NCI-H510A (cell line): ENCODE measurements around the gene BORCS6.
"Not testable (repeated sequence)": the region's sequence is repeated elsewhere in the genome, so short reads cannot be mapped to it uniquely, and the experiment has no call there.

ENCODE experiments used
- DNase-seq: peaks from one replicate; lab custom pipeline; 2025; lab: John Stamatoyannopoulos, UW

BORCS6 gene

DNA sequence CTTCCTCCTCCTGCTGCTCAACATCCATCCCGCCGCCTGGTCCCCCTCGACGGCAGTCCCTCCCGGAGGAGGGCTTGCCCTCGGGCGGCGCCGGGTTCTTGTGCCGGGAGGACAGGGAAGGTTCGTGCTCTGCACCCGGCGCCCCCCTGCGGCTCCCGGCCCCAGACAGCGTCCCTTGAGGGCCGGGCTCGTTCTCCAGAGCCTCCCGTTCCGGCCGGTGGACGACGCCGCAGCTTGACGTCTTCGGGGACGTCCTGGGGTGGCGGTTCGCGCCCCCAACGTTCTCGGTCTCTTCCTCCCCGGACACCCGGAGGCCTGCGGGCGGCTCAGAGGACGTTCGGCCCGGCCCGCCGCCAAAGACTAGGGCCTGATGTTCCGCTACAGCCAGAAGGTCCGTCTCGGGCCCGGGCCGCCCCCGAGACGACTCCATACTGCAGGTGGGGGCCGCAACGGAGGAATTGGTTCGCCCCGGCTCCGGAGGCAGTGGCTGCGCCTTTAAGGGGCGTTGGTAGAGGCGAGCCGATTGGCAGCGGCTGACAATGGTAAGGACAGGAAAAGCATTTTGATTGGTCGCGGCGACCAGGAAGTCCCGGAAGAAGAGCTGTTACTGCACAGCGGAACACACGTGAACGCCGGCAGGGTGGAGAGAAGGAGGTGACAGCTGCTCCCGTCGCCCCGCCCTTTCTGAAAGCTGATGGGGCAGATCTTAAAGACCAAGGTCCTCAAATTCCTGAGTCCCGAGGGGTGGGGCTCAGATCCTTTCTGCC, at the start of gene BORCS6:
Gene BORCS6 (minus strand): TSS at position 470 of the 767 bp plus-strand sequence. CDS start 40 bp downstream, at position 430.
- DNase-seq = peak; percentile 95

GRCh38 chr17:8237886-8238285, 47.9 kb upstream of the BORCS6 start:
- no peak for DNase-seq

- DNase-seq = peak; percentile 91
Measured at GRCh38 chr17:8237175-8237574, 47.2 kb upstream of the BORCS6 start.

DNA sequence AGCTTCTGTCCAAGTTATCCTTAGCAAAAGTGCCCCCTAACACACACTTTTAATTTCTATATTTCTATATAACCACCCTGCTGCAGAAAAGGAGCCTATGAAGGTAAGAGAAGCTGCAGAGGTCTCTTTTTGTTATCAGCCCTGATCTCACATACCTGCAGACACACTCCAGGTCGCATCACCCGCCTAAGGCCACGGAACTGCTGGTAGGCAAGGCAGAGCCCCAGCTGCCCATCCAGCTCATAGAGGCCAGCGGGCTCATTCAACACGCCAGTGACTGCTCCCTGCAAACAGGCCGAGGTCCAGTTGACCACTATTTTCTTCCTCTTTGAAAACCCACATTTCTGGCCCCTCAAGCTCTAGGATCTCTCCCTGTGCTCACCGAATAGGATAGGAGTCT, 45.7 kb upstream of the BORCS6 start:
- no peak for DNase-seq

DNA sequence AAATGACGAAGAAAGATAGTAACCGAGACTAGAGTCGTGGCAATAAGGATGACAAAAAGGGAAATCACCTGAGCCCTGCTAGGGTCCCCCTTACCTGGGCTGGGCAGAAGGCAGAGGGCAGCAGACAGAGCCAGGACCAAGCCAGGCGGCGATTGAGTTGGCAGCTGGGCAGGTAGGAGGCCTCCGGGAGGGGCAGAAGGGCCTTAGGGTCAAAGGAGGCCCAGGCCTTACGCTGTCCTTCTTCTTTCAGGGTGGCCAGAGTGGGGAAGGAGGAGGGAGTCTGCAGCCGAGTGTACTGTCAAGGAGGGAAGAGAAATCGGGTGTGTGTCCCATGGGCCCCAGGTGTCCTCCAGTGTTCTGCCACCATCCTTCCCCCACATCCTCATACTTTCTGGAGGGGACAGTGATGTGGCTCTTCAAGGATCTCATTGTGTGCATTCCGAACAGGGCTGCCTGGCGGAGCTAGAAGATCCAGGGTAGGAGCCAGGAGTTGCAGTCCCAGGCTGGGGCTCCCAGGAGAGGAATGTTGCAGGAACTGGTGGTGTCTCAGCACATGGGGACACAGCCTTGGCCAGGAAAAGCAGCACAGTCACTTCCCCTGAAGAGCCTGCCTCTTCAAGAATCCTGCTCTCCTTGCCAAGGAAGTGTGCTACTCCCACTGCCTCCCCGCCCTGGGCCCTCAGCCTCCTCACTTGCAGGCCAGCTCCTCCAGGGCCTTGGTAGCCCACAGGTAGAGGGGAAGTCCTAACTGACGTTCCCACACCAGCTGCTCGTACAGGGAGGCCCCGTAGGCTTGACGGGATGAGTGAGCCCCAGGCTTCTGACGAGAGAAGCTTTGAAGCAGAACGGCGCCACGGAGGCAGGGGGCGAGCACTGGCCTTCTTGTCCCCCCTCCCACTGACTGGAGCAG, 44.6 kb upstream of the BORCS6 start:
- DNase-seq = no peak

DNA sequence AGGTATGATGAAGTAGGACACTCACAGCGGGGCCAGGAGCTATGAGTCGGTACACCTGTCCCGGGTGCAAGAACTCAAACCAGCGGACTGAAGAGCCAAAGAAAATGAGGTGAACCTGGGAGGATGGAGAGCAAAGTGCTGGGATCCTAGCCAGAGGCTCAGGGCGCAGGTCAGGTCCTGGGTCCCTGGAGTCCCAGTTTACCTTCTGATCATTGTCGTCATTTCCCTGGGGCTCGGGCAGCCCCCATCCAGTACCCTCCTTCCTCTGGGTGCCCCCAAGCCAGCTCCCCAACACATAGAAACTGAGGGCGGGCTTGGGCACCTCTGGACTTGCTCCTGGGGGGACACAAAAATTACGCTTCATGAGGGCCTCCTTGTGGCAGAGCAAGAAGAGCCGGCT, 41.7 kb upstream of the BORCS6 start:
- no peak for DNase-seq

DNA sequence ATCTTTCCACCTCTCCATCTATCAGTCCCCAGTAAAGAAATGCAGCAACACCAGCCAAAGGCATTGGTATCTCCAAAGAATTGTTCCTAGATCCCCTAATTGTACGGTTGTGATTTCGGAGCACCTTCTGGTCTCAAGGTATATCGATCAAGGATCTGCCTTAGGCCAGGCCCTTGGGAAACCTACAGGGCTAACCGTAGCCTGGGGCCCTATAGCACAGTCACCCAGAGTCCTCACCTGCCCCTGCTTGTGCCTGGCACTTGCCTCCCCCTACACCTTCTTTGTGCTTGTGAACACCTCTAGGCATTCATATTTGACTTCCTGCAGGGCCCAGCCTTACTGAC, 37.2 kb upstream of the BORCS6 start:
- no peak for DNase-seq

- DNase-seq = peak; percentile 72
Measured at GRCh38 chr17:8226536-8227237, 36.7 kb upstream of the BORCS6 start.

DNA sequence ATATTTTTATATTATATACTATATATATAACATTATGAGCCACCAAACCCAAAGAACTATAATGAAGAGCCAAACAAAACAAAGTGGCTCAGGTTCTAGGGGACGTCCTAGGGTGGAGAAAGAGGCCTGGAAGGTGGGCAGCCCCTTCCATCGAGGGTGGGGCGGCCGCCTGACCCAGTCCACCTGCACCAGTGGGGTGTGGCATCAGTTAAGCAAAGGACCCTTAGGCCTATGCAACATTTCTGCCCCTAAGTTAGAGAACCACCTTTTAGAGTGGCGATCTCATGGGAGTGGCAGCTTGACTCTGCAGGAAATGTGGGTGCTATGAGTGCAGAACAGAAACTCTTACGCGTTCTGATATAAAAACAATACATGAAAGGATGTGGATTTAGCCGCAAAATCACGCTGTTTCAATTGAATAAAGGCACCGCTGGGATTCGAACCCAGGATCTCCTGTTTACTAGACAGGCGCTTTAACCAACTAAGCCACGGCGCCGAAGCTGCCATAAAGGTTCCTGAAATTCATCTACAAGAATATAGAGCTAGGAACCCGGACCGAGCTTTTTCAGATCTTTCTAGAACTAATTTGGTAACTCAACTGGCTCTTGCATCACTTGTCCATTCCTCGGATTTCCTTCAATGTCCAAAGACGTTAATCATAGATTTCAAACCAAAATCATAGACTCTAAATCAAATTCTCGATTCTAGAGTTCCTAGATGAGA, 36.0 kb upstream of the BORCS6 start:
- peak; percentile 46 for DNase-seq

GRCh38 chr17:8224891-8225812, 35.2 kb upstream of the BORCS6 start:
- no peak for DNase-seq

DNA sequence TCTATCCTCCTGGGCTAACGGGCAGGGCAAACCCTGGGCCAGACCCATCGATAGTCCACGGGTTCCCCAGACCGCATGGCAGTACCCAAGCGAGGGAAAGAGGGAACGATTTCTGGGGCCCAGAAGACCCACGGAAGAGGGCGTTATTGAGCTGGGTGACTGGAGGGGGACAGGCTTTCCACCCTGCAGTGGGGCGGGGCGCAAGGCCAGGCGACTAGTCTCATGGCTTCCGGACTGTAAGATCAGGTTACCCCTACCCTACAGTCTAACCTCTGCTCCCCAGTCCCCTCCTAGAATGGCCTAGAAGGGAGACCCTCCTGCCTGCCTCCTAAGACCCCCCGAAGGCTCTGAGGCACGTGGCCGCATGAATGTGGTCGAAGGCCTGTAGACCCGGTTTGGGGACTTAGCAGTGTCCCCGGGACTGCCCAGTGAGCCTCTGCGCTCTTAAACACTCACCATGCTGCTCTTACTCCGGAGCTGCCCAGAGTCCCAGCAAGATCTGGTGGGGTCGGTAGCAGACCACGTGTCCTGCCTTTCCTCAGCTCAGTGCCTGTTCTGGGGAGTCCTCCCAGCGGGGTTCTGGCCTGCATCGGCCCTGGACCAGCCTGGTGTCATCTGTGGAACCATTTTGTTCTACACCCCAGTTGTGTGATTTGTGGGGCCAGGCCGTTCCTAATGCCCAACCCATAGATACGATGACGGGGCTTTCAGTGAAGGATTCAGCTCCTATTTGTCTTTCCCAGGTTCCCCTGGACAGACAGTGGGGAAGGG, 33.6 kb upstream of the BORCS6 start:
- peak; percentile 67 for DNase-seq

DNA sequence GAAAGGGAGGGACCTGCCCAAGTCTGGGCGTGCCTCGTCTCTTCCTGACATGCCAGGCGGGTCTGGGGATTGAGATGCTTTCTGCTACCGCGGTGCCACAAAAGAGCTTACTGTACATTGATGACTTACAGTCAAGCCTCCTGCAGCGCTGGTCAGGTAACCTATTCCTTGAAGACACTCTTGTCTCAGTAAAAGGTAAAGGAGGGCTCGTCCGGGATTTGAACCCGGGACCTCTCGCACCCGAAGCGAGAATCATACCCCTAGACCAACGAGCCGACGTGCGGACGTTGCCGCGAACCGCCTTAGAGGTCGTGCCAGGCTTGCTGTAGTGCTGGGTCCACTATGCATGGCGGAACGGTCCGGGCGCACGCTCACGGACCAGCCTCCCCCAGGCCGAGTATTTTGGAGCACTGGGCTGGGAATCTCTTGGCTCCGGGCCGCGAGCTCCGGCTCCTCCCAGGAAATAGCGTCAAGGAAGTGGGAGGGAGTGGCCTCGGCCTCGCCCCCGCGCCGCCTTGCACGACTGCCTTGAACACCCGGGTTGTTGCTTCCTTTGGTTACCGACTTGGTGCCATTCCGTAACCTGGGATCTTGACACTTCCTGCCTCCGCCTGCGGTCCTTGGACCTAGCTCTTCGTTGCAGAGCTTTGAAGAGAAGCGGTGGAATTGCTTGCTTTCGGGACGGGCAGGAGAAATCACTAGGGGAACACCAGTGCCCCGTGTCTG, 32.8 kb upstream of the BORCS6 start:
- DNase-seq = peak; percentile 80

- DNase-seq = no peak
Measured at GRCh38 chr17:8222380-8222629, 32.3 kb upstream of the BORCS6 start.

- DNase-seq = no peak
Measured at GRCh38 chr17:8221663-8222379, 31.8 kb upstream of the BORCS6 start.

DNA sequence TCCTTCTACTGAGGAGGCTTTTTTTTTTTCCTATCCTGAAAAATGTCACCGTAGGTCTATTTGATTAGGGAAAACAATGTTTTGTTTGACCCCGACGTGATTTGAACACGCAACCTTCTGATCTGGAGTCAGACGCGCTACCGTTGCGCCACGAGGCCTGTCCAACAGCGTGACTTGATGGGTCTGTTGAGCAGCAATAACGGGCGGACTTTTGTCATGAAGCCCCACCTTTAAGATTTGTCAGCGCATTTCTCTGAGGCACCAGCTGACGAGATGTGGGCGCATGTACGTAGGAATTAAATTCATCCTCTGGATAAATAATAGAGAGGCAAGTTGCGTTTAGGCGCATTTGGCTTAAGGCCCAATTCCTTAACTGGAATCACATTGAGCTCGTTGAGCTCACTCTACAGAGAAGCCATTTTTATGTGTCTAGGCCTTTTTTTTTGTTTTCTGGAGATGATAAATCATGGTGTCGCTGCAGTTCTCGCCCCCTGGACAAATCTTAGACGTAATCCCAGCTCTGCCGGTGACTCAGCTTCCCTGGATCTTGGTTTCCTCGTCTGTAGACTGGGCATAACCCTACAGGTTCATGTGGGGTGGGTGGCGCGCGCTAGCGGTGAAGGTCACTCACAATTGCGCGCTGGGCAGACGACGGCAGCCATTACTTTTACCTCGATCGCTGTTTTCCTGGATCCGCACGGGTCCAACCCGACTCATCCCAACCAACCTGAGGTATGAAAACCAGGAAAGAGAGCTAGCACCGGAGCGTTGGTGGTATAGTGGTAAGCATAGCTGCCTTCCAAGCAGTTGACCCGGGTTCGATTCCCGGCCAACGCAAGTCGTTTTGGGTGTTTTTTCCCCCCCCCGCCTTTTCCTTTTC, 31.0 kb upstream of the BORCS6 start:
- DNase-seq = peak; percentile 68

- DNase-seq = not testable (repeated sequence)
Measured at GRCh38 chr17:8214000-8214399, 24.0 kb upstream of the BORCS6 start.

- DNase-seq = no peak
Measured at GRCh38 chr17:8212312-8213180, 22.6 kb upstream of the BORCS6 start.
